GM19193 (cell line): ENCODE data around the gene BORCS5.

Source experiments
- POLR2A ChIP-seq: IDR thresholded peaks from 4 replicates; pipeline ENCODE4 v1.6.1; 2011; ENCODE audit not compliant: insufficient read depth, insufficient read length; ENCODE audit errors: extremely low read depth

The BORCS5 gene

DNA sequence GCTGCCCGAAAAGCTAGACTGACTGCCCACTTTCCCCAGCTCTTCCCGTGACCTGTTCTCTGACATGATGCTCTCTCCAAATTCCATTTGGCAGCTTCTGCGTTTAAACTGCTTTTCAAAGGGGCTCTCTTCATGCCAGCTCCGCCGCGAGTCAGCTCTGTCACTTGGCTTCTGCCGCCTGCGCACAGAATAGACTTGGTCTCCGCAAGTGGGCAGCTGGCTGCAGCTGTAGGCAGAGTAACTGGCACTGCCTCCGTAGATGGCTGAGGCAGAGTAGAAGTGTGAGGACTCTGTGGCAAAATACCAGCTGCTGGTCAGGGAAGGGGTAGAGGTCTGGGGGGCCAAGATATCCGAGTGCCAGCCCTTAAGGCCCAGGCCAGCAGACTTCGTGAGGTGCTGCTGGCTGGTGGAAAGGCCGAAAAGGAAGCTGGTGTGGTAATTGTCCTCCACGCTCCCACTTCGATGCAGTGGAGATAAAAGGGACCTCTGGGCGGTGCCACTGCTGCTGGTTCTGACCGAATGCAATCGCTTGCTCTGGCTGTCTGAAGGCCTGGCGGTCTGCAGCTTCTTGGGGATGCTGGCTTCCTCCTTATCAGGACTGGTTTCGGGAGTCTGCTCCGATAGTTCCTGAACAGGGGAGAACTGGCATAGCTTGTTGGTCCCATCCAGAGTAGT lies 120.1 kb downstream of the BORCS5 start:
- no peak for TF ChIP-seq POLR2A

DNA sequence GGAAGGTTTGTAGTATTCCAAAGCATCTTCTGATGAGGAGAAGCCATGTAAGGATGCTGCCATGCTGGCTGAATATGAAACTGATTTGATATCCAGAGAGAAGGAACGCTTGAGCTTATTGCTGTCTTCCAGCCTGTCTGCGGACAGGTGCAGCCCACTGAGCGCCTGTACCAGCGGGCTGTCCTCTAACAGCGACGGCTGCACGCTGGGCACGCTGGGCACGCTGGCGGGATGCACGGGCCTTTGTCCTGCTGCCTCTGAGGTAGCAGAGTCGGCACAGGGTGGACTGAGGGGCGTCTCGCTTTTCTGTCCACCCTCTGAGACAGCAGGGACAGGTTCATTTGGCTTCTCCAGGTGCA lies 120.6 kb downstream of the BORCS5 start:
- no peak for TF ChIP-seq POLR2A

DNA sequence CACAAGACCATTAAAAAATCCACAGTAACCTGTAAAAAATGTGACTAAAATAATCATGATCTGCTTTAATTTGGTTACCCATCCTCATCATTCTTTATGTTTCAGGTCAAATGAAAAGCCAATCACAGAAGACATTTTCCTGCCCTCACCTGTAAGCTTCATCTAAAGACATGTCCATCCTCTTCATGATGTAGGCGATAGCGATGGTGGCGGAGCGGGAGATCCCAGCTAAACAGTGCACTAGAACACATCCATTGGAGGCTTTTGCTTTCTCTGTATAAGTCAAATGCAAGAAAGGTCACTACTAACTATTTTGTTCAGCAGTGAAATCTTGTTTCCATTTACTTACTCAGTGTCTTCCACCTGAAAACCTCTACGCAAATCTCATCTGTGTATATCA lies 123.2 kb downstream of the BORCS5 start:
- no peak for TF ChIP-seq POLR2A

DNA sequence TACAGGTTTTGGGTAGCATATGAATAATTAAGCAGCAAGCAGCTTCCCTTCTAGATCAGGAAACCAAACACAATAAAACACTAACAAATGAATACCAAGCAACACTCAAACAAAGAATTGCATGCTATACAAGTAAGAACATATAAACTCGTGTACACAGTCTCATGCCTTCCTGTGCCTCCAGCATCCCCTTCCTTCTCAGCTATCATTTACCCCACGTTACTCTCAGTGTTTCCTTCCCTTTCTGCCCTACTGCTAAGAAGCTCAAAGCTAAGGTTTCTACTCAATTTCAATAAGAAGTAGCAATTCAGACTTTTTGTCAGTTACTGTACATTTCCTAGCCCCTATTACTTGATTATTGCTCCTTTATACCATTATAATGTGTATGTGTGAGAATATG lies 124.8 kb downstream of the BORCS5 start:
- TF ChIP-seq POLR2A, result no peak

DNA sequence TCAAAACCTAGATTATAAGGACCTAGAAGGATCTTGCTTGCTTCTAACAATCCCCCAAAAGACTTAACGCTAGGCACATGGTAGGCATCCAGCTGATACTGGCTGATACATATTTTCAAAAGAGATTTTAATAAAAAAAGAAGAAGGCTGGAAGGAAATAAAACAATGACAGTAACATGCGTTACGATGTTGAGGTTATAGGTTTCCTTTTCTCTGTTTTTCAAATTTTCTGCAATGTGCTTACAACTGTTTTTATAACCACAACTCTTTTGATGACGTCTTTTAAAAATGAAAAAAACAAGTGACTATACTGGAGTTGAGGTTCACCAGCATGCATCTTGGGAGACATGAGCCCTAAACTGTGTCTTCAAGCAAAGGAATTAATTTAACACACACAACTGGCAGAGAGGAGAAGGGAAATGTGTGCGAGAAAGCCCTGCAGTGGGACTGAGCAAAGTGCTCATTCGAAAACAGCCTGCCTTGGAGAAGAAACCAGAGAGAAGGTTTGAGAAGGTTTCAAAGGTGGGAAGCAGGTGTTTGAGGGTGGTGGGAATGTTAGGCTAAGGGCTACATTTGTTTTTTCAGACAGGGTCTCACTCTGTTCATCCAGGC lies 125.4 kb downstream of the BORCS5 start:
- no peak for TF ChIP-seq POLR2A

DNA sequence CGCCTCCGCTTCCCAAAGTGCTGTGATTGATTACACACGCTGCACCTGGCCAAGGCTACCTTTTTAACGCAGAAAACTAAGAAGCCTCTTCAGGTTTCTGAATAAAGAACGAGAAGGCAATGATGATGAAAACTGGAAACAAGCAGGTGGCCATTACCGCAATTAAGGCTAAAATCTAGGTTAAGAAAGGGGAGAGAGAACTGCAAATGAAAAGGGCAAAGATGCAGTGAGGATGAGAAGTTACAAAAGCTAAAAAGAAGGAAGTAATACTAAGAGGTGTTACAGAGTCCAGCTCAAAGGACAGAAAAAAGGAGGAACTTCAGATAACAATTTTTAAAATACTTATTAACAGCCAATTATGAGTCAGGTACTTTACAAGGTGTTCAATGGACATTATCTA lies 126.1 kb downstream of the BORCS5 start:
- TF ChIP-seq POLR2A, result no peak

DNA sequence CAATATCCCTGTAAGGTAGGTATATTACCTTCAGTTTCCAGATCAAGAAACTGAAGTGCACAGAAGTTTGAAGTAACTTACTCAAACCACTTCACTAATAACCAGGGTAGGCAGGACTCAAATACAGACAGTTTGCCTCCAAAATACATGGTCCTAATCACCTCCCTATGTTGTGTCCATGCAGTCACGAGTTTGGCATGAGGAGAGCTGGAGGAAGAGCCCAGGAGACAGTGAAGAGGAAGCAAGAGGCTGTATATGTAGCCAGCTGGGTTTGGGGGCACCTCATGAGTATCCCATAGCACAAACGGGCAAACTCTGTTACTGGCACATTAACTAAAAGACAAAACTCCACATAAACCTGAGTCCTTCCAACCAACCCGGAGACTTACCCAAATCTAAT lies 126.6 kb downstream of the BORCS5 start:
- TF ChIP-seq POLR2A, result no peak

DNA sequence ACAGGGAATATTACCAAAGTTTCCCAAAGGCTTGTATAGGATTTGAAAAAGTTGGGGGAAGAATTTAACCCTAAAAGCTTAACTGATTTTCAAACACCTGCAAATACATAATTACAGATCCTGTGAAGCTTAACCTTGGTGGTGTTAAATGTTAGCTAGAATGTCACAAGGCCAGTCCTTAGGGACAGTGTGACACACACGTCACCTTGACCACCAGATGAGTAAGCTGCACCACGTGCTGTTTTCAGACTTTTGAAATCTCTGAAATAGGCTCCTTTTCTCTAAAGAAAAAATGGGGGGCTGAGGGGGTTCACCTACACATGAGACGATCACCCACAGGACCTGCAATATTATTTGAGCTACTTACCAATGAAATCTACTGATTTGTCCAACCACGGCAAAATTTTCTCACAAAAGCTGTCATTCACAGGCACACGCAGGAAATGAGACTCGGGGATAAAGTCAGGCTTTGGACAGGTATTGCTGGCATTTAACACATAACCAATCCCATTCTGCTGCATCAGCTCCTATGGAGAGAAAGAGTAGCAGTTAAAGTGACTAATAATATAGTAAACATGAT lies 129.9 kb downstream of the BORCS5 start:
- peak; percentile 24 for TF ChIP-seq POLR2A

DNA sequence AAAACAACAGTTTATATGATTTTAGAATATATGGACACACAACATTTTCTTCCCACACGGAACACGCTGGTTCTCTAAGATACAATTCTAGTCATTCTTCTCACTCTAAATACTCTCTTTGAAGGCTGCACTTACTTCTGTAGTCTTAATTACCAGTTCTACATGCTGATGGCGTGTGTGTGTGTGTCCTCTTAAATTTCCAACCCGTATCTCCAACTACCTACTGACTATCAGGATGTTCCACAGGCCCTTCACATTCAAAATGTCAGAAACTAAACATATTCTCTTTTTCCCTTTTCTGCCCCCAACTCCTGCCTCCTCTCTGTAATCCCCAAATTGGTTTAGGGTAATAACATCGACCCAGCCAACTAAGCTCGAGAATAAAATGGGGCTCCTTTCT lies 130.6 kb downstream of the BORCS5 start:
- TF ChIP-seq POLR2A, result no peak

DNA sequence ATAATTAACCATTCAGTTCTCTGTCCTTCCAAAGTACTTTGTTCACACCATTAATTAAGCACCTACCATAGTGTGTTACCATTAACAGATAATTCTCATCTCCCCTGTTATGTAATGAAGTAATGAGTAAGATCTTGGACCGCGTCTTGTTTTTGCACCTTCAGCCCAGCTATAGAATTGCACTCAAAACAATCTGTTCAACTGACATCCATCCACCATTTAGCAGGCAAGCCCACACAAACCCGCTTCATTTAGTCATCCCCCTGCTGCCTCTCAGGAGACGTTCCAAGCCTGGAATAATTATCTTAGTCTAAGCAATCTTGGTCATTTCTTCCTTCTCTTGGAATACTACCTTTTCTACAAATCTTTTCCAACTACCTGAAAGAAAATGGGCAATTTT lies 131.4 kb downstream of the BORCS5 start:
- no peak for TF ChIP-seq POLR2A

DNA sequence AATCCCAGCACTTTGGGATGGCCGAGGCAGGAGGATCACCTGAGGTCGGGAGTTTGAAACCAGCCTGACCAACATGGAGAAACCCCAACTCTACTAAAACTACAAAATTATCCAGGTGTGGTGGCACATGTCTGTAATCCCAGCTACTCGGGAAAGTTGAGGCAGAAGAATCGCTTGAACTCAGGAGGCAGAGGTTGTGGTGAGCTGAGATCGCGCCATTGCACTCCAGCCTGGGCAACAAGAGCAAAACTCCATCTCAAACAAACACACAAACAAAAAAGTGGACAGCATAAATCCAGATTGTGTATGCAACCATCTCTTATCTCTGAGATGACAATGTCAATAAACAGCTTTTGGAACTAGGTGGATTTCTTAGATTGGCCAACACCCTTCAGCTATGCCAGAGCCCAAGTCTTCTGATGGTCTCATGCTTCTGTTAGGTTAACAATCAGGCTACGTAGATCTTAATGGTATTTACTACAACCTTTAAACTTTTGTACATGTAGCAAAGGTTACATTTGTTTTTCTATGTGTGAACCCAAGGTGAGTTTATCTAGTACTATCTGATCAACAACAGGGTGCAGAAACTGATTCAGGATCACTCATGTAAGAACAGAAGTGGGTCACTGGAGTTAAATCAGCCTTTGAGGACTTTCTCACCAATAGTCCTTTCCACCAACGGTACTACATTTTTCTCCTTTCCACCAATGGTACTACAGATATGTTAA lies 132.1 kb downstream of the BORCS5 start:
- no peak for TF ChIP-seq POLR2A

DNA sequence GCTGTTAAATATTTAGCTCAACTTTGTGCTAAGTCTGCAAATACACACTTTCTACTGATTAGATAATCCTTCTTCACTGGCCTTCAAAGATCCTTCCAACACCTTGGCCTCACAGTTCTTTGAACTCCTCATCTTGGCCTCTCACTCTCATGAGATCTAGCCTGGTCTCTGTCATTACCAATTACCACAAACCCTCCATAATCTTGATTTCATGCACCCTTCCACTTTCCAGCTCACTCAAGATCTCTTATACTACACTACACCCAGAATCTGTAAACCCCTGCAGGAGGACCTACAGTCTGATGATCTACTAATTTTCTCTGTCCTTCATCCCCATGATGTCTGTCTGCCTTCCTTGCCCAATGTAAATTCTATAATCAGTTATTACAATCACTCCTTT lies 134.7 kb downstream of the BORCS5 start:
- TF ChIP-seq POLR2A, result no peak

DNA sequence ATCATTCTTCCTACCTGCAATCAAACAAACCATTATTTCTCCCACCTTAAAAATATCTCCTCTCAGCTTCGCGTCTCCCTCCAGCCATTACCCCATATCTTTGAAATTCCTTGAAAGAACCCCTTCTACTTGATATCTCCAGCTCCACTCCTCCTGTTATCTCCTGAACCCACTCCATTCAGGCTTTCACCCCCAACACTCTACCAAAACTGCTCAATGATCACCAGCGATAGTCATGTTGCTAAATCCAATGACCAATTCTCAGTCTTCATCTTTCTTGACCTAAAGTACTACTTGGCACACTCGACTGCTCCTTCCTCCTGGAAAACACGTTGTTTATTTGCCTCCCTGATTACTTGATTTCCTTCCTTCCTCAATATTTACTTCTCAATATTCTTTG lies 135.7 kb downstream of the BORCS5 start:
- TF ChIP-seq POLR2A, result no peak

DNA sequence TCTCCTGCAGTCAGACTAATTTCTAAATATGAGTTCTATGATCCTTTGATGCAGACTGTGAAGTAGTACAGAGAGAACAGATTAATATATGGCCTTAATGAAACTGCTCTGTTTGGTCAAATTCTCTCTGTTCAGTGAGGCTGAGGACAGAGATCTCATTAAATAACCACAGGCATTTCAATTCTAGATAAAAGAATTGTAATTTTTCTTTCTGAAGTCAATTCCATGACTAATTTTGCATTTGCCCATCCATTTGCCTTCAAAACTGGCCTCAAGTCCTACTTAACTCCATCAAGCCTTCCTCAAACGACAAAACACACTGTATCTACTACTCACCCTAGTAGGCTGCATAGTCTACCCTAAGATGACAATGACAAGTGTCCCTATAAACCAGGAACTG lies 138.7 kb downstream of the BORCS5 start:
- no peak for TF ChIP-seq POLR2A

DNA sequence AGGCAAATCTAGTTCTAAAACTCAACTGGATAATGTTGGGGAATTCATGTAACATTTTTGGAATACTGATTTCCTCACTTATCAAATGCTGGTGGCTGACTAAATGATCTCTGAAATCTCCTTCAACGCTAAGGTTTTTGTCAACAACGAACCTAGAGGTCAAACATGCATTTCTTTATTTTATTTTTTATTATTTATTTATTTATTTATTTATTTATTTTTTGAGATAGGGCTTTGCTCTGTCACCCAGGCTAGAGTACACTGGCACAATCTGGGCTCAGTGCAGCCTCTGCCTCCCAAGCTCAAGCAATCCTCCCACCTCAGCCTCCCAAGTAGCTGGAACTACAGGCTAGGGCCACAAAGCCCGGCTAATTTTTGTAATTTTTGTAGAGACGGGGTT lies 141.3 kb downstream of the BORCS5 start:
- TF ChIP-seq POLR2A, result no peak
